GM20000 (cell line): ENCODE measurements around the gene TRIP12.
"Not testable (repeated sequence)": the region's sequence is repeated elsewhere in the genome, so short reads cannot be mapped to it uniquely, and the experiment has no call there.

Experiments used
- DNase-seq: peaks from one replicate; pipeline ENCODE4 v3.0.0; 2012; ENCODE audit warnings: low spot score
- CTCF ChIP-seq: IDR thresholded peaks from 2 replicates; pipeline ENCODE4 v1.5.1; 2012; ENCODE audit warnings: mild to moderate bottlenecking, control low read depth; ENCODE audit errors: extremely low read depth, missing control alignments

TRIP12 gene

GRCh38 chr2:229761663-229762062, 160.1 kb downstream of the TRIP12 start:
- no peak for TF ChIP-seq CTCF
- no peak for DNase-seq

- not testable (repeated sequence) for DNase-seq
These were observed 164.3 kb downstream of the TRIP12 start for GRCh38 chr2:229757462-229757861.

GRCh38 chr2:229752970-229753729, 168.7 kb downstream of the TRIP12 start:
- no peak for DNase-seq
- TF ChIP-seq CTCF = no peak

- DNase-seq = no peak
- TF ChIP-seq CTCF = no peak
These were observed 172.0 kb downstream of the TRIP12 start for GRCh38 chr2:229749779-229750178.

GRCh38 chr2:229748950-229749349, 172.9 kb downstream of the TRIP12 start:
- TF ChIP-seq CTCF = no peak
- DNase-seq = no peak

- not testable (repeated sequence) for DNase-seq
These were observed 179.1 kb downstream of the TRIP12 start for GRCh38 chr2:229742691-229743090.

GRCh38 chr2:229740279-229740678, 181.5 kb downstream of the TRIP12 start:
- DNase-seq = no peak

GRCh38 chr2:229738024-229738625, 183.7 kb downstream of the TRIP12 start:
- no peak for DNase-seq
- TF ChIP-seq CTCF = no peak

More at GRCh38 chr2:229740279-229740678, 181.5 kb downstream of the TRIP12 start:
- no peak for TF ChIP-seq CTCF
